ENCODE data around the gene MBNL3. TPM values are rescaled to one million over a fixed set of nuclear protein-coding genes. Genes with fewer than 3 reads are reported as not detected.

MBNL3 gene
- total RNA-seq, 1 experiment from 2014 or later, result 4.6 TPM

GRCh38 chrX:132505116-132505515 lies 16.3 kb upstream of the MBNL3 start:
- no TSS peak for BruUV-seq (replicated peaks)

GRCh38 chrX:132504417-132504816 lies 15.6 kb upstream of the MBNL3 start:
- ChIA-PET CTCF (no interaction called here), RAD21 (ENCODE audit: low non-redundant PET in 1 of 2, low total read pairs in 2 of 2, uncharacterized antibody in 2 of 2, unreplicated experiment in 2 of 2) (no interaction called here), POLR2A (no interaction called here)
- no peaks in the 10 kb centered on the region for H3K79me2 ChIP-seq (ENCODE audit: insufficient read depth, low read length)
- H4K20me1 ChIP-seq (ENCODE audit: insufficient read depth), result no peaks in the 10 kb centered on the region
- no peak overlapping the region for H3K9ac ChIP-seq (ENCODE audit: low read length)
- no TSS peak for BruUV-seq (replicated peaks)
- H3K4me3 ChIP-seq (replicated peaks in 1 of 2; ENCODE audit: low read depth in 1 of 2, low read length in 2 of 2), result no peak overlapping the region
- no peaks in the 10 kb centered on the region for H3K36me3 ChIP-seq (ENCODE audit: control insufficient read depth in 1 of 2, insufficient read depth in 2 of 2, low read length in 2 of 2)
- H3K27ac ChIP-seq (ENCODE audit: low read depth, low read length), result no peak overlapping the region
- no peak overlapping the region for H2AFZ ChIP-seq (ENCODE audit: low read depth, low read length, poor library complexity, severe bottlenecking)
- H3K27me3 ChIP-seq (ENCODE audit: insufficient read depth, low read length), result peaks cover 6% of the 10 kb centered on the region; the same call in 1 of the 2 replicates
- no peak for ATAC-seq
- intact Hi-C loops (cut with micrococcal nuclease), result no loop called here
- no peaks in the 10 kb centered on the region for H3K4me1 ChIP-seq (ENCODE audit: control insufficient read depth in 1 of 2, insufficient read depth in 2 of 2, low read length in 2 of 2)
- DNase-seq (ENCODE audit: low read depth, low spot score), result no peak
- no peaks in the 10 kb centered on the region for H3K9me2 ChIP-seq (ENCODE audit: insufficient read depth)
- no peaks in the 10 kb centered on the region for H3K9me3 ChIP-seq (ENCODE audit: control insufficient read depth in 1 of 2, insufficient read depth in 1 of 2, low read depth in 1 of 2, low read length in 2 of 2)
- TF ChIP-seq CTCF (IDR thresholded peaks at IDR 0.05 in 2 of 3, conservative IDR thresholded peaks at IDR 0.05 in 1 of 3; ENCODE audit: borderline replicate concordance in 1 of 3, insufficient read depth in 1 of 3, low read depth in 2 of 3, low read length in 2 of 3) (no peak), YY1 (IDR thresholded peaks at IDR 0.05; ENCODE audit: extremely low read depth, insufficient replicate concordance, low read depth, low read length) (no peak), SIN3A (IDR thresholded peaks at IDR 0.05; ENCODE audit: low read depth) (no peak), ZNF274 (IDR thresholded peaks at IDR 0.05; ENCODE audit: low read depth, low read length) (no peak), MAX (IDR thresholded peaks at IDR 0.05) (no peak), ZBTB33 (IDR thresholded peaks at IDR 0.05; ENCODE audit: extremely low read depth, insufficient replicate concordance, low read length) (no peak), ELF1 (IDR thresholded peaks at IDR 0.05; ENCODE audit: borderline replicate concordance, low read depth) (no peak), ATF3 (IDR thresholded peaks at IDR 0.05) (no peak)
- no peak overlapping the region for H3K4me2 ChIP-seq (ENCODE audit: low read length)

More at GRCh38 chrX:132505116-132505515, 16.3 kb upstream of the MBNL3 start:
- no peak for TF ChIP-seq JUND (IDR thresholded peaks at IDR 0.05)
- TF ChIP-seq YY1 (IDR thresholded peaks at IDR 0.05; ENCODE audit: extremely low read depth, insufficient replicate concordance, low read depth, low read length), result no peak
- no peak for TF ChIP-seq TCF7L2 (IDR thresholded peaks at IDR 0.05; ENCODE audit: borderline replicate concordance, extremely low read depth, insufficient read depth, insufficient read length)
- TF ChIP-seq RAD21 (IDR thresholded peaks at IDR 0.05; ENCODE audit: low read depth), result no peak
- Histone ChIP-seq H3K27me3 (ENCODE audit: insufficient read depth, low read length) (no peaks in the 10 kb centered on the region), H3K79me2 (ENCODE audit: insufficient read depth, low read length) (no peaks in the 10 kb centered on the region), H3K4me1 (ENCODE audit: control insufficient read depth in 1 of 2, insufficient read depth in 2 of 2, low read length in 2 of 2) (no peaks in the 10 kb centered on the region), H2AFZ (ENCODE audit: low read depth, low read length, poor library complexity, severe bottlenecking) (no peak overlapping the region), H3K4me3 (replicated peaks in 1 of 2; ENCODE audit: low read depth in 1 of 2, low read length in 2 of 2) (no peak overlapping the region), H3K9ac (ENCODE audit: low read length) (no peak overlapping the region), H3K9me3 (ENCODE audit: control insufficient read depth in 1 of 2, insufficient read depth in 1 of 2, low read depth in 1 of 2, low read length in 2 of 2) (no peaks in the 10 kb centered on the region), H3K9me2 (ENCODE audit: insufficient read depth) (no peaks in the 10 kb centered on the region), H3K36me3 (ENCODE audit: control insufficient read depth in 1 of 2, insufficient read depth in 2 of 2, low read length in 2 of 2) (no peaks in the 10 kb centered on the region), H4K20me1 (ENCODE audit: insufficient read depth) (no peaks in the 10 kb centered on the region), H3K27ac (ENCODE audit: low read depth, low read length) (no peak overlapping the region), H3K4me2 (ENCODE audit: low read length) (no peak overlapping the region)
- intact Hi-C loops (cut with micrococcal nuclease), result no loop called here
- ATAC-seq (no peak), DNase-seq (ENCODE audit: low read depth, low spot score) (no peak)
- POLR2A ChIA-PET, result no interaction called here
- RAD21 ChIA-PET (ENCODE audit: low non-redundant PET in 1 of 2, low total read pairs in 2 of 2, uncharacterized antibody in 2 of 2, unreplicated experiment in 2 of 2), result no interaction called here
- CTCF ChIA-PET, result no interaction called here

Measured in HCT116 (cell line).